ENCODE data around the gene FLT1.

GRCh38 chr13:28327373-28328270 lies 167.3 kb downstream of the FLT1 start:
- TF ChIP-seq, protein P1, sequence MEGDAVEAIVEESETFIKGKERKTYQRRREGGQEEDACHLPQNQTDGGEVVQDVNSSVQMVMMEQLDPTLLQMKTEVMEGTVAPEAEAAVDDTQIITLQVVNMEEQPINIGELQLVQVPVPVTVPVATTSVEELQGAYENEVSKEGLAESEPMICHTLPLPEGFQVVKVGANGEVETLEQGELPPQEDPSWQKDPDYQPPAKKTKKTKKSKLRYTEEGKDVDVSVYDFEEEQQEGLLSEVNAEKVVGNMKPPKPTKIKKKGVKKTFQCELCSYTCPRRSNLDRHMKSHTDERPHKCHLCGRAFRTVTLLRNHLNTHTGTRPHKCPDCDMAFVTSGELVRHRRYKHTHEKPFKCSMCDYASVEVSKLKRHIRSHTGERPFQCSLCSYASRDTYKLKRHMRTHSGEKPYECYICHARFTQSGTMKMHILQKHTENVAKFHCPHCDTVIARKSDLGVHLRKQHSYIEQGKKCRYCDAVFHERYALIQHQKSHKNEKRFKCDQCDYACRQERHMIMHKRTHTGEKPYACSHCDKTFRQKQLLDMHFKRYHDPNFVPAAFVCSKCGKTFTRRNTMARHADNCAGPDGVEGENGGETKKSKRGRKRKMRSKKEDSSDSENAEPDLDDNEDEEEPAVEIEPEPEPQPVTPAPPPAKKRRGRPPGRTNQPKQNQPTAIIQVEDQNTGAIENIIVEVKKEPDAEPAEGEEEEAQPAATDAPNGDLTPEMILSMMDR (optimal IDR thresholded peaks at IDR 0.05 in 1 of 3, IDR thresholded peaks at IDR 0.05 in 1 of 3, conservative IDR thresholded peaks at IDR 0.05 in 1 of 3; ENCODE audit: extremely low read depth in 1 of 3, insufficient read depth in 2 of 3, low read length in 3 of 3): no peak
- TF ChIP-seq EZH2 (IDR thresholded peaks at IDR 0.05; ENCODE audit: low read length): no peak
